ENCODE measurements around the gene KAT7. TPM values are rescaled to one million over a fixed set of nuclear protein-coding genes. Genes with fewer than 3 reads are reported as not detected.

The KAT7 gene
- total RNA-seq, 6 experiments from 2014 or later, result 35.3 to 45.5 (median 36.5) TPM

GRCh38 chr17:49749730-49750129 lies 38.8 kb upstream of the KAT7 start:
- H3K36me3 Mint-ChIP-seq (ENCODE audit: low read depth), result no peaks in the 10 kb centered on the region

GRCh38 chr17:49752508-49752907 lies 36.0 kb upstream of the KAT7 start:
- Mint-ChIP-seq H3K9me3 (no peaks in the 10 kb centered on the region), H3K27ac (no peak overlapping the region), H3K27me3 (ENCODE audit: insufficient read depth) (peaks cover 42% of the 10 kb centered on the region), H3K36me3 (ENCODE audit: low read depth) (no peaks in the 10 kb centered on the region), H3K4me1 (ENCODE audit: low read depth) (no peaks in the 10 kb centered on the region), H3K4me3 (no peak overlapping the region)
- DNase-seq, result no peak
- TF ChIP-seq CTCF (IDR thresholded peaks at IDR 0.05), result no peak

More at GRCh38 chr17:49749730-49750129, 38.8 kb upstream of the KAT7 start:
- TF ChIP-seq CTCF (IDR thresholded peaks at IDR 0.05), result no peak
- Mint-ChIP-seq H3K27me3 (ENCODE audit: insufficient read depth) (peaks cover 44% of the 10 kb centered on the region), H3K27ac (no peak overlapping the region), H3K9me3 (no peaks in the 10 kb centered on the region), H3K4me3 (no peak overlapping the region), H3K4me1 (ENCODE audit: low read depth) (no peaks in the 10 kb centered on the region)
- no peak for DNase-seq

- TF ChIP-seq CTCF (IDR thresholded peaks at IDR 0.05), result no peak
- Mint-ChIP-seq H3K4me3 (no peak overlapping the region), H3K9me3 (no peaks in the 10 kb centered on the region), H3K27me3 (ENCODE audit: insufficient read depth) (peaks cover 30% of the 10 kb centered on the region), H3K4me1 (ENCODE audit: low read depth) (no peaks in the 10 kb centered on the region), H3K36me3 (ENCODE audit: low read depth) (no peaks in the 10 kb centered on the region), H3K27ac (no peak overlapping the region)
- no peak for DNase-seq
Observed at GRCh38 chr17:49753959-49754391, 34.5 kb upstream of the KAT7 start.

GRCh38 chr17:49755663-49756283 lies 32.7 kb upstream of the KAT7 start:
- Mint-ChIP-seq H3K4me1 (ENCODE audit: low read depth) (no peaks in the 10 kb centered on the region), H3K27ac (no peak overlapping the region), H3K4me3 (no peak overlapping the region), H3K9me3 (no peaks in the 10 kb centered on the region), H3K27me3 (ENCODE audit: insufficient read depth) (peaks cover 37% of the 10 kb centered on the region), H3K36me3 (ENCODE audit: low read depth) (no peaks in the 10 kb centered on the region)
- no peak for TF ChIP-seq CTCF (IDR thresholded peaks at IDR 0.05)
- DNase-seq, result no peak

- Mint-ChIP-seq H3K4me3 (no peak overlapping the region), H3K4me1 (ENCODE audit: low read depth) (no peaks in the 10 kb centered on the region), H3K9me3 (no peaks in the 10 kb centered on the region), H3K27me3 (ENCODE audit: insufficient read depth) (peaks cover 40% of the 10 kb centered on the region), H3K27ac (no peak overlapping the region), H3K36me3 (ENCODE audit: low read depth) (no peaks in the 10 kb centered on the region)
- DNase-seq, result no peak
- TF ChIP-seq CTCF (IDR thresholded peaks at IDR 0.05), result no peak
Observed at GRCh38 chr17:49756323-49757150, 31.9 kb upstream of the KAT7 start.

Data from HFFc6 (cell line).